Measurements from ENCODE around the gene FBLN2.

GRCh38 chr3:13558651-13559050, 9.7 kb downstream of the FBLN2 start:
- no peak for TF ChIP-seq CTCF (conservative IDR thresholded peaks at IDR 0.05; ENCODE audit: low read depth, low read length)
- TF ChIP-seq EZH2 (IDR thresholded peaks at IDR 0.05; ENCODE audit: low read length, unreplicated experiment) = no peak

Data from PC-3 (cell line).